IMR-90 (cell line): ENCODE results near the gene SSH2. TPM values are rescaled to one million over a fixed set of nuclear protein-coding genes. Genes with fewer than 3 reads are reported as not detected.

Experiments used
- ATAC-seq: fragments of 200-7000 bp; cut with Tn5 transposase; 2 replicates; pipeline ENCODE4 v1.9.1; 2020; ENCODE audit warnings: low read depth, mild to moderate bottlenecking, moderate library complexity
- BruUV-seq: library from RNA; stranded (reverse); fragments of 400-500 nt; replicated peaks from 2 replicates; lab custom pipeline; 2021; lab: Mats Ljungman, UMichigan
- CTCF ChIA-PET: fragments of 300-600 bp; formaldehyde crosslinking; extraction: SDS; loops from one replicate; lab custom pipeline; 2021; ENCODE audit warnings: antibody characterized with exemption; lab: Yijun Ruan, JAX
- POLR2A ChIA-PET: fragments of 300-600 bp; sonication (Branson Sonifier 250); formaldehyde crosslinking; loops from one replicate; lab custom pipeline; 2022; ENCODE audit warnings: antibody characterized with exemption; ENCODE audit not compliant: unreplicated experiment; lab: Charles Lee
- DNase-seq: peaks from one replicate; pipeline ENCODE4 v3.0.0; 2013
- H2AFZ ChIP-seq: replicated peaks from 2 replicates; pipeline ENCODE3; 2013; ENCODE audit warnings: low read length, mild to moderate bottlenecking; ENCODE audit not compliant: poor library complexity
- H2AK5ac ChIP-seq: 2 replicates; pipeline ENCODE4 v1.6.1; 2013; ENCODE audit warnings: low read depth, low read length, inconsistent platforms
- H2AK9ac ChIP-seq: replicated peaks from 2 replicates; pipeline ENCODE3; 2013; ENCODE audit warnings: mild to moderate bottlenecking, low read depth, low read length, moderate library complexity; ENCODE audit not compliant: poor library complexity
- H2BK120ac ChIP-seq: 2 replicates; pipeline ENCODE4 v1.6.1; 2013; ENCODE audit warnings: low read depth, low read length, inconsistent platforms
- H2BK15ac ChIP-seq: 3 replicates; pipeline ENCODE4 v1.6.1; 2013; ENCODE audit warnings: low read depth, low read length, inconsistent platforms
- H2BK20ac ChIP-seq: 2 replicates; pipeline ENCODE4 v1.6.1; 2013; ENCODE audit warnings: low read depth, mild to moderate bottlenecking, inconsistent platforms, low read length, moderate library complexity
- H2BK5ac ChIP-seq: 2 replicates; pipeline ENCODE4 v1.6.1; 2013; ENCODE audit warnings: mild to moderate bottlenecking, low read depth, low read length, inconsistent platforms; ENCODE audit not compliant: poor library complexity, severe bottlenecking
- H3K14ac ChIP-seq: replicated peaks from 2 replicates; pipeline ENCODE4 v1.6.1; 2013; ENCODE audit warnings: low read depth, low read length, inconsistent platforms
- H3K18ac ChIP-seq: 2 replicates; pipeline ENCODE4 v1.6.1; 2013; ENCODE audit warnings: low read depth, low read length, control low read depth
- H3K23ac ChIP-seq: 2 replicates; pipeline ENCODE4 v1.6.1; 2013; ENCODE audit warnings: low read depth, low read length, inconsistent platforms
- H3K27ac ChIP-seq: 2 replicates; pipeline ENCODE4 v1.5.1; 2013; ENCODE audit warnings: mild to moderate bottlenecking, control low read depth, low read length; ENCODE audit not compliant: insufficient read depth
- H3K27me3 ChIP-seq: 2 replicates; pipeline ENCODE4 v1.6.1; 2013; ENCODE audit warnings: low read length; ENCODE audit not compliant: control insufficient read depth, insufficient read depth
- H3K36me3 ChIP-seq: 2 replicates; pipeline ENCODE4 v1.6.1; 2013; ENCODE audit warnings: low read length, mixed read lengths; ENCODE audit not compliant: control insufficient read depth, insufficient read depth
- H3K4ac ChIP-seq: 2 replicates; pipeline ENCODE4 v1.6.1; 2013; ENCODE audit warnings: low read depth, low read length, inconsistent platforms
- H3K4me1 ChIP-seq: 2 replicates; pipeline ENCODE4 v1.6.1; 2013; ENCODE audit warnings: low read length, mixed read lengths; ENCODE audit not compliant: control insufficient read depth, insufficient read depth
- H3K4me2 ChIP-seq: 2 replicates; pipeline ENCODE4 v1.6.1; 2013; ENCODE audit warnings: low read depth, mild to moderate bottlenecking, control low read depth, low read length, moderate library complexity
- H3K4me3 ChIP-seq: 2 replicates; pipeline ENCODE4 v1.5.1; 2013; ENCODE audit warnings: low read depth, mild to moderate bottlenecking, control low read depth, low read length, moderate library complexity; ENCODE audit not compliant: insufficient read depth
- H3K56ac ChIP-seq: 2 replicates; pipeline ENCODE4 v1.6.1; 2013; ENCODE audit warnings: low read length, inconsistent platforms; ENCODE audit not compliant: insufficient read depth; ENCODE audit errors: extremely low read depth
- H3K79me1 ChIP-seq, 2 experiments: 2 replicates each; pipeline ENCODE4 v1.6.1; 2013; ENCODE audit warnings: low read length in 2 of 2, inconsistent platforms in 1 of 2, low read depth in 1 of 2
- H3K9ac ChIP-seq: 2 replicates; pipeline ENCODE4 v1.6.1; 2013; ENCODE audit warnings: low read depth, low read length, control low read depth
- H3K9me1 ChIP-seq: 2 replicates; pipeline ENCODE4 v1.6.1; 2013; ENCODE audit warnings: low read length, inconsistent platforms; ENCODE audit not compliant: insufficient read depth
- H3K9me3 ChIP-seq: 2 replicates; pipeline ENCODE4 v1.6.1; 2013; ENCODE audit warnings: low read length; ENCODE audit not compliant: control insufficient read depth, insufficient read depth
- H4K20me1 ChIP-seq: 2 replicates; pipeline ENCODE4 v1.6.1; 2013; ENCODE audit warnings: low read length, inconsistent platforms; ENCODE audit not compliant: insufficient read depth
- H4K5ac ChIP-seq: 2 replicates; pipeline ENCODE4 v1.6.1; 2013; ENCODE audit warnings: mild to moderate bottlenecking, low read depth, low read length, control low read depth
- H4K8ac ChIP-seq, 2 experiments: 2 replicates each; pipeline ENCODE4 v1.6.1; 2013; ENCODE audit warnings: low read depth in 2 of 2, low read length in 2 of 2, control low read depth in 1 of 2, inconsistent platforms in 1 of 2
- H4K91ac ChIP-seq: 2 replicates; pipeline ENCODE4 v1.6.1; 2013; ENCODE audit warnings: low read depth, low read length, inconsistent platforms; ENCODE audit not compliant: insufficient read depth
- BHLHE40 ChIP-seq: fragments of 150-350 bp; IDR thresholded peaks from 2 replicates; pipeline ENCODE4 v1.6.1; 2016; ENCODE audit warnings: mild to moderate bottlenecking, low read depth, low read length
- CTCF ChIP-seq: conservative IDR thresholded peaks from 2 replicates; pipeline ENCODE4 v1.5.1; 2012; ENCODE audit warnings: mild to moderate bottlenecking, low read depth, low read length, improper control_type of control experiment
- ELK1 ChIP-seq: fragments of 150-350 bp; IDR thresholded peaks from 2 replicates; pipeline ENCODE4 v1.6.1; 2016; ENCODE audit warnings: low read depth, mild to moderate bottlenecking, low read length, moderate library complexity, borderline replicate concordance
- FOS ChIP-seq: fragments of 150-350 bp; IDR thresholded peaks from 2 replicates; pipeline ENCODE4 v1.6.1; 2016; ENCODE audit warnings: low read depth, low read length
- MAFK ChIP-seq: IDR thresholded peaks from 2 replicates; pipeline ENCODE4 v1.6.1; 2012; ENCODE audit warnings: low read depth, low read length, improper control_type of control experiment
- MAZ ChIP-seq: IDR thresholded peaks from 2 replicates; pipeline ENCODE4 v1.6.1; 2012; ENCODE audit warnings: low read depth, mild to moderate bottlenecking, low read length, improper control_type of control experiment, moderate library complexity, borderline replicate concordance
- MXI1 ChIP-seq: IDR thresholded peaks from 2 replicates; pipeline ENCODE4 v1.6.1; 2012; ENCODE audit warnings: low read depth, mild to moderate bottlenecking, low read length, moderate library complexity, borderline replicate concordance
- NFE2L2 ChIP-seq: fragments of 150-350 bp; IDR thresholded peaks from 2 replicates; pipeline ENCODE4 v1.6.1; 2016; ENCODE audit warnings: low read depth, mild to moderate bottlenecking, low read length
- POLR2A ChIP-seq: IDR thresholded peaks from 2 replicates; pipeline ENCODE4 v1.6.1; 2012; ENCODE audit warnings: mild to moderate bottlenecking, low read depth, low read length
- RAD21 ChIP-seq: IDR thresholded peaks from 2 replicates; pipeline ENCODE4 v1.6.1; 2012; ENCODE audit warnings: low read length, improper control_type of control experiment
- RCOR1 ChIP-seq: IDR thresholded peaks from 2 replicates; pipeline ENCODE4 v1.6.1; 2012; ENCODE audit warnings: mild to moderate bottlenecking, low read length, improper control_type of control experiment; ENCODE audit not compliant: insufficient replicate concordance
- RFX5 ChIP-seq: IDR thresholded peaks from 2 replicates; pipeline ENCODE4 v1.8.0; 2012; ENCODE audit warnings: low read depth, mild to moderate bottlenecking, low read length, moderate library complexity
- SMC3 ChIP-seq: fragments of 150-350 bp; IDR thresholded peaks from 2 replicates; pipeline ENCODE4 v1.6.1; 2016; ENCODE audit warnings: low read depth, mild to moderate bottlenecking, antibody characterized with exemption, low read length, moderate library complexity
- USF2 ChIP-seq: fragments of 150-350 bp; IDR thresholded peaks from 2 replicates; pipeline ENCODE4 v1.6.1; 2017; ENCODE audit warnings: mild to moderate bottlenecking, antibody characterized with exemption, low read length, low read depth
- WGBS, 2 experiments: methylation state at CpG; one replicate each; pipeline versions ENCODE4 v1.1.5 to v1.1.7; 2013; ENCODE audit warnings: missing lambda C conversion rate in 2 of 2; ENCODE audit not compliant: insufficient read length in 1 of 2; ENCODE audit errors: extremely low coverage in 2 of 2; 5-methylcytosine and 5-hydroxymethylcytosine counted together
- dilution Hi-C: fragments of 300-500 bp; cut with HindIII; formaldehyde crosslinking; loops from one replicate; pipeline ENCODE4 v1.14.3; 2018; ENCODE audit warnings: low sequenced_read_pairs; ENCODE audit not compliant: unreplicated experiment
- in situ Hi-C: fragments of 300-500 bp; cut with MboI; formaldehyde crosslinking; loops from 3 replicates; pipeline ENCODE4 v1.14.3; 2019; ENCODE audit warnings: low sequenced_read_pairs, inconsistent platforms, mixed read lengths
- intact Hi-C: fragments of 100-400 bp; cut with micrococcal nuclease; formaldehyde crosslinking; loops from 2 replicates; pipeline ENCODE4 v1.10.0; 2022
- polyA plus RNA-seq, 3 experiments: library from polyadenylated mRNA; depleted of rRNA; stranded (reverse); fragments of >200 nt; gene quantifications; 2 replicates each; pipeline ENCODE4 v1.2.3, GENCODE V29; 2012; ENCODE audit warnings: low replicate concordance in 1 of 3
- total RNA-seq: library from RNA; depleted of rRNA; stranded (reverse); fragments of >200 nt; gene quantifications from 2 replicates; pipeline ENCODE4 v1.2.3, GENCODE V29; 2012

The SSH2 gene
- total and polyA plus RNA-seq, 2 of the 4 experiments (the other 2 are of a cell fraction): 9.3 TPM

- H3K9ac ChIP-seq: peak overlapping the region; percentile 73
Observed at GRCh38 chr17:29761040-29761761, 168.8 kb downstream of the SSH2 start.

More at GRCh38 chr17:29761040-29761761, 168.8 kb downstream of the SSH2 start:
- Histone ChIP-seq H2BK5ac (peak overlapping the region; percentile 83), H2BK20ac (peak overlapping the region; percentile 55; the same call in 1 of the 2 replicates), H3K4me1 (no peaks in the 10 kb centered on the region), H4K5ac (peak overlapping the region; percentile 90), H3K27ac (peak overlapping the region; percentile 54), H3K14ac (peak overlapping the region; percentile 96), H3K9me3 (no peaks in the 10 kb centered on the region), H4K20me1 (0 out of 2 replicates have a peak, but pooled peaks cover 6% of the 10 kb centered on the region), H3K18ac (peak overlapping the region; percentile 84), H3K79me1 (peaks cover 4 to 21% of the 10 kb centered on the region in 2 experiments), H3K36me3 (no peaks in the 10 kb centered on the region), H4K8ac (peak overlapping the region; percentile 51 to 94), H2BK15ac (no peak overlapping the region), H3K4me2 (peak overlapping the region; percentile 97), H3K27me3 (no peaks in the 10 kb centered on the region), H3K4ac (peak overlapping the region; percentile 83), H3K23ac (peak overlapping the region; percentile 91), H4K91ac (peak overlapping the region; percentile 63), H2AK9ac (peak overlapping the region; percentile 39), H3K56ac (peak overlapping the region; percentile 82), H2AK5ac (no peak overlapping the region), H3K4me3 (peak overlapping the region; percentile 75), H2AFZ (peak overlapping the region; percentile 93), H2BK120ac (peak overlapping the region; percentile 42; the same call in 1 of the 2 replicates), H3K9me1 (no peaks in the 10 kb centered on the region; the same call in 1 of the 2 replicates)
- TF ChIP-seq ELK1 (no peak), MAFK (no peak), POLR2A (peak; percentile 78), RFX5 (no peak), FOS (no peak), RCOR1 (no peak), BHLHE40 (no peak), CTCF (no peak), MAZ (peak; percentile 54; the same call in 1 of the 2 replicates), RAD21 (no peak), SMC3 (no peak), MXI1 (peak; percentile 61; the same call in 1 of the 2 replicates), USF2 (no peak), NFE2L2 (no peak)
- intact Hi-C loops (no loop called here), dilution Hi-C loops (no loop called here), in situ Hi-C loops (no loop called here)
- ChIA-PET CTCF (interaction anchor here (0.7 to 1.5 kb wide), 4 partner anchors 18 to 180 kb away, joined by 3 to 7 read pairs (median 3); no protein-coding TSS in a partner anchor), POLR2A (interaction anchor here (0.5 to 1.0 kb wide), 2 partner anchors 53 to 144 kb away, joined by 5 to 9 read pairs; no protein-coding TSS in a partner anchor)
- ATAC-seq: peak; percentile 99
- BruUV-seq: no TSS peak
- WGBS, 2 experiments: 0% methylated on average over 20 of the region's 73 CpGs; no CpG with 5 or more reads in 1 of the 2 experiments
- DNase-seq: peak; percentile 83
